Neutrophil (primary cell): Measurements from ENCODE around the gene MYT1.

Experiments
- H3K27ac ChIP-seq: fragments of 200-600 bp; sonication (generic); 2 replicates; pipeline ENCODE4 v1.5.1; 2016; ENCODE audit warnings: mild to moderate bottlenecking, moderate library complexity
- H3K27me3 ChIP-seq: fragments of 200-600 bp; sonication (generic); 2 replicates; pipeline ENCODE4 v1.6.0; 2016; ENCODE audit warnings: mild to moderate bottlenecking
- H3K36me3 ChIP-seq: fragments of 200-600 bp; sonication (generic); 2 replicates; pipeline ENCODE4 v1.5.1; 2017
- H3K4me1 ChIP-seq, 2 experiments: fragments of 200-600 bp in 1 of 2; sonication (generic) in 1 of 2; 1 replicate in 1 of 2; 2 replicates in 1 of 2; pipeline versions ENCODE4 v1.5.1 to v1.6.1; 2013 to 2016; ENCODE audit warnings: low read depth in 1 of 2, low read length in 1 of 2, mild to moderate bottlenecking in 1 of 2, moderate library complexity in 1 of 2; ENCODE audit not compliant: control insufficient read depth in 1 of 2, insufficient read depth in 1 of 2
- H3K4me3 ChIP-seq, 2 experiments: fragments of 200-600 bp in 1 of 2; sonication (generic) in 1 of 2; 1 replicate in 1 of 2; 2 replicates in 1 of 2; pipeline ENCODE4 v1.5.1; 2013 to 2016; ENCODE audit warnings: low read depth in 1 of 2, low read length in 1 of 2, mild to moderate bottlenecking in 1 of 2, moderate library complexity in 1 of 2
- H3K9me3 ChIP-seq: fragments of 200-600 bp; sonication (generic); 2 replicates; pipeline ENCODE4 v1.5.1; 2016
- CTCF ChIP-seq: fragments of 200-600 bp; sonication (generic); IDR thresholded peaks from 2 replicates; pipeline ENCODE4 v1.5.1; 2016; ENCODE audit warnings: antibody characterized with exemption

MYT1 gene

GRCh38 chr20:64224351-64225170 is 60.3 kb downstream of the MYT1 start:
- no peak overlapping the region for H3K27ac ChIP-seq
- H3K27me3 ChIP-seq: no peaks in the 10 kb centered on the region
- H3K4me3 ChIP-seq: no peak overlapping the region
- no peak for TF ChIP-seq CTCF
- no peaks in the 10 kb centered on the region for H3K4me1 ChIP-seq
- H3K36me3 ChIP-seq: no peaks in the 10 kb centered on the region
- H3K9me3 ChIP-seq: no peaks in the 10 kb centered on the region

GRCh38 chr20:64225171-64225595 is 60.9 kb downstream of the MYT1 start:
- Histone ChIP-seq H3K4me3 (no peak overlapping the region), H3K27ac (no peak overlapping the region), H3K9me3 (no peaks in the 10 kb centered on the region), H3K36me3 (no peaks in the 10 kb centered on the region), H3K27me3 (no peaks in the 10 kb centered on the region), H3K4me1 (no peaks in the 10 kb centered on the region)
- TF ChIP-seq CTCF: no peak

- H3K27ac ChIP-seq: no peak overlapping the region
- H3K36me3 ChIP-seq: no peaks in the 10 kb centered on the region
- H3K9me3 ChIP-seq: no peaks in the 10 kb centered on the region
- H3K4me1 ChIP-seq: no peaks in the 10 kb centered on the region
- no peak overlapping the region for H3K4me3 ChIP-seq
- no peak for TF ChIP-seq CTCF
- no peaks in the 10 kb centered on the region for H3K27me3 ChIP-seq
Measured at GRCh38 chr20:64225828-64226598, 61.8 kb downstream of the MYT1 start.

GRCh38 chr20:64226686-64227580 is 62.7 kb downstream of the MYT1 start:
- TF ChIP-seq CTCF: no peak

GRCh38 chr20:64228086-64228653 is 63.9 kb downstream of the MYT1 start:
- Histone ChIP-seq H3K4me3 (no peak overlapping the region), H3K36me3 (no peaks in the 10 kb centered on the region), H3K27me3 (no peaks in the 10 kb centered on the region), H3K4me1 (no peaks in the 10 kb centered on the region), H3K27ac (no peak overlapping the region), H3K9me3 (no peaks in the 10 kb centered on the region)
- no peak for TF ChIP-seq CTCF

More at GRCh38 chr20:64226686-64227580, 62.7 kb downstream of the MYT1 start:
- Histone ChIP-seq H3K9me3 (no peaks in the 10 kb centered on the region), H3K4me3 (no peak overlapping the region), H3K27ac (no peak overlapping the region), H3K4me1 (no peaks in the 10 kb centered on the region), H3K27me3 (no peaks in the 10 kb centered on the region), H3K36me3 (no peaks in the 10 kb centered on the region)
